ENCODE results near the gene LSS. TPM values are rescaled to one million over a fixed set of nuclear protein-coding genes. Genes with fewer than 3 reads are reported as not detected.

The LSS gene
- total RNA-seq, 1 donor from 2014 or later, result 103 TPM

- Histone ChIP-seq H3K4me1 (no peaks in the 10 kb centered on the region), H3K36me3 (peaks cover 0 to 4% of the 10 kb centered on the region in 2 donors), H3K27ac (no peak overlapping the region), H3K9me3 (no peaks in the 10 kb centered on the region), H3K27me3 (no peaks in the 10 kb centered on the region), H3K4me3 (no peak overlapping the region)
- intact Hi-C loops (cut with DNase I), result no loop called here
- TF ChIP-seq POLR2A (IDR thresholded peaks at IDR 0.05), result no peak
- TF ChIP-seq POLR2AphosphoS5 (IDR thresholded peaks at IDR 0.05; ENCODE audit: insufficient read depth in 1 of 2, low read depth in 1 of 2), result no peak
- TF ChIP-seq, protein P1, sequence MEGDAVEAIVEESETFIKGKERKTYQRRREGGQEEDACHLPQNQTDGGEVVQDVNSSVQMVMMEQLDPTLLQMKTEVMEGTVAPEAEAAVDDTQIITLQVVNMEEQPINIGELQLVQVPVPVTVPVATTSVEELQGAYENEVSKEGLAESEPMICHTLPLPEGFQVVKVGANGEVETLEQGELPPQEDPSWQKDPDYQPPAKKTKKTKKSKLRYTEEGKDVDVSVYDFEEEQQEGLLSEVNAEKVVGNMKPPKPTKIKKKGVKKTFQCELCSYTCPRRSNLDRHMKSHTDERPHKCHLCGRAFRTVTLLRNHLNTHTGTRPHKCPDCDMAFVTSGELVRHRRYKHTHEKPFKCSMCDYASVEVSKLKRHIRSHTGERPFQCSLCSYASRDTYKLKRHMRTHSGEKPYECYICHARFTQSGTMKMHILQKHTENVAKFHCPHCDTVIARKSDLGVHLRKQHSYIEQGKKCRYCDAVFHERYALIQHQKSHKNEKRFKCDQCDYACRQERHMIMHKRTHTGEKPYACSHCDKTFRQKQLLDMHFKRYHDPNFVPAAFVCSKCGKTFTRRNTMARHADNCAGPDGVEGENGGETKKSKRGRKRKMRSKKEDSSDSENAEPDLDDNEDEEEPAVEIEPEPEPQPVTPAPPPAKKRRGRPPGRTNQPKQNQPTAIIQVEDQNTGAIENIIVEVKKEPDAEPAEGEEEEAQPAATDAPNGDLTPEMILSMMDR (IDR thresholded peaks at IDR 0.05), result no peak
- peak; percentile 71 to 84 for DNase-seq (ENCODE audit: extremely low spot score in 2 of 2)
These were observed 68.5 kb downstream of the LSS start for GRCh38 chr21:46159841-46160656.

GRCh38 chr21:46159390-46159789 lies 69.2 kb downstream of the LSS start:
- DNase-seq (ENCODE audit: extremely low spot score in 2 of 2), result peak; percentile 67 to 76
- Histone ChIP-seq H3K27ac (no peak overlapping the region), H3K9me3 (no peaks in the 10 kb centered on the region), H3K4me1 (no peaks in the 10 kb centered on the region), H3K27me3 (no peaks in the 10 kb centered on the region), H3K4me3 (no peak overlapping the region), H3K36me3 (peaks cover 0 to 4% of the 10 kb centered on the region in 2 donors)
- no peak for TF ChIP-seq POLR2AphosphoS5 (IDR thresholded peaks at IDR 0.05; ENCODE audit: insufficient read depth in 1 of 2, low read depth in 1 of 2)
- intact Hi-C loops (cut with DNase I), result no loop called here

DNA sequence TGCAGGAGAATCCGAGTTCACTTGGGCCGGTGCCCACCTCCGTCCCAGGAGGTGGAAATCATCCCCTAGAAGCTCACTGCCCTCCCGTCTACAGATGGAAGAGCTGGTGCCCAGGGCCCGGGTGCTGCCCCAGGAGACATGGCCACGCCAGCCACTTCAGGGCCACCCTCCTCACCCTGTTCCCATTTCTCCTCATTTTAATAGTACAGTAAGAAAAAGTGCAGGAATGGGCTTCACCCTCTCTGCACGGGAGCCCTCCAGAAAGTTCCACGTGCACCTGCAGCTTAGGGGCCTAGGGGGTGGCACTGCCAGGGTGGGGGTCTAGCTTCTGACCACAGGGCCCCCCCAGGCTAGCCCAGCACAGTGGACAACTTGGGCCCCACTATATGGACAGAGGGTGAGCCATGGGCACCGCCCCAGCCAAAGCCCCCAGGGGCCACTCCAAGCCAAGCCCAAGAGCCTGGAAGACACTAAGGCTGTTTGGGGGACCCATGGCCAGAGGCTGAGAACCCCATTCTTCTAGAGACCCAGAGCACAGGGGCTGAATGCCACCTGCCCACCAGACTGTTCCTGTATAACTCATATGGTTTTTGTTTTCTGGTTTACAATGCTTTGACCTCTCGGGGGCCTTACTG lies 69.8 kb downstream of the LSS start:
- peak; percentile 62 to 91 for DNase-seq (ENCODE audit: extremely low spot score in 2 of 2)
- intact Hi-C loops (cut with DNase I), result no loop called here
- peaks cover 0 to 4% of the 10 kb centered on the region in 2 donors for H3K36me3 ChIP-seq
- no peak overlapping the region for H3K27ac ChIP-seq
- no peaks in the 10 kb centered on the region for H3K9me3 ChIP-seq
- H3K4me3 ChIP-seq, result no peak overlapping the region
- no peaks in the 10 kb centered on the region for H3K27me3 ChIP-seq
- H3K4me1 ChIP-seq, result peaks cover under 1% of the 10 kb centered on the region
- TF ChIP-seq POLR2AphosphoS5 (IDR thresholded peaks at IDR 0.05; ENCODE audit: insufficient read depth in 1 of 2, low read depth in 1 of 2), result no peak
- TF ChIP-seq POLR2A (IDR thresholded peaks at IDR 0.05), result no peak
- TF ChIP-seq, protein P1 (IDR thresholded peaks at IDR 0.05), result no peak

DNA sequence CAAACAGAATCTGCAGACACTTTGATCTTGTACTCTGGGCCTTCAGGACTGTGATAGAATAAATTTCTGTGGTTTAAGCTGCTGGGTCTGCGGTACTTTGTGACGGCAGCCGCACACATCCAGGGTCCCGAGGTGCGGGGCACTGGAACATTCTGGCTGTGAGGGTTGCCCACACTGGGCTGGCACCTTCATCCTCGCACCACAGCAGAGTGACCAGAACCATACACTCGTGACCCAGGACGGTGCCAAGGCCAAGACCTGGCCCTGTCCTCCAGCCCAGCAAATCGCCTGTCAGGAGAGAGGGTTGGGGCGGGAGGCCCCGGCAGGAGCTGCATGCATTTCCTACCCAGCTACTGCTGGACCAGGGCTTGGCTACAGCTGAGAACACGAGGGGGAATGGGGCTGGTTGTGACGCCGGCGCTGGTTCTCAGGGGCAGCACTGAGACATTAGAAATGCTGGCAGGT lies 70.6 kb downstream of the LSS start:
- Histone ChIP-seq H3K9me3 (no peaks in the 10 kb centered on the region), H3K4me3 (no peak overlapping the region), H3K27me3 (no peaks in the 10 kb centered on the region), H3K4me1 (peaks cover 8% of the 10 kb centered on the region), H3K36me3 (peaks cover 0 to 4% of the 10 kb centered on the region in 2 donors), H3K27ac (no peak overlapping the region)
- TF ChIP-seq POLR2A (IDR thresholded peaks at IDR 0.05), result no peak
- TF ChIP-seq, protein P1 (IDR thresholded peaks at IDR 0.05), result no peak
- no peak for TF ChIP-seq POLR2AphosphoS5 (IDR thresholded peaks at IDR 0.05; ENCODE audit: insufficient read depth in 1 of 2, low read depth in 1 of 2)
- intact Hi-C loops (cut with DNase I), result no loop called here
- peak in 1 of 2 donors; percentile 72 for DNase-seq (ENCODE audit: extremely low spot score in 2 of 2)

DNA sequence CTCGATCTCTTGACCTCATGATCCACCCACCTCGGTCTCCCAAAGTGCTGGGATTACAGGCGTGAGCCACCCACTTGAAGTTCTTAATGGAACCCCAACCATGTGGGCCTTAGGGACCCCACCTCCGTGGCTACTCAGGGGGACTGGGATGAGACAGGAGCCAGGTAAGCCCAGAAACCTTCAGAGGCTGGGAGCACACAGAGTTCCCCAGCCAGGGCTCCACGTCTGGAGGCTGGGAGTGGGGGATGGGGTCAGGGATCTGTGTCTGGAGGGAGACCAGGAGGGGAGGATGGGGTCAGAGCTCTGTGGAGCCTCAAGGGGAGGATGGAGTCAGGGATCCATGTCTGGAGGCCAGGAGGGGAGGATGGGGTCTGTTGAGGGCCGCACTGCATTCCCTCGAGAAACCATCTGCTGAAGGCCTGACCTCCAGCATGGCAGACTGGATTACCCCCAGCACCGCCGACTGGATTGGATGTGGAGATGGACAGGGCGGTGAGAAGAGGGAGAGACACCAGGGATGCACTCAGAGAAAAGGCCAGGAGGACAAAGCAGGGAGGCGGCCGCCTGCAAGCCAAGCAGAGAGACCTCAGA lies 71.1 kb downstream of the LSS start:
- H3K27ac ChIP-seq, result no peak overlapping the region
- H3K9me3 ChIP-seq, result no peaks in the 10 kb centered on the region
- H3K4me3 ChIP-seq, result no peak overlapping the region
- H3K27me3 ChIP-seq, result no peaks in the 10 kb centered on the region
- H3K36me3 ChIP-seq, result peaks cover 0 to 4% of the 10 kb centered on the region in 2 donors
- DNase-seq (ENCODE audit: extremely low spot score in 2 of 2), result peak; percentile 64 to 69
- peaks cover 12% of the 10 kb centered on the region for H3K4me1 ChIP-seq
- TF ChIP-seq, protein P1 (IDR thresholded peaks at IDR 0.05), result no peak
- TF ChIP-seq POLR2A (IDR thresholded peaks at IDR 0.05) (no peak), POLR2AphosphoS5 (IDR thresholded peaks at IDR 0.05; ENCODE audit: insufficient read depth in 1 of 2, low read depth in 1 of 2) (no peak)
- intact Hi-C loops (cut with DNase I), result no loop called here

Measured in vagina (tissue), 2 donors.